NB4 (cell line): ENCODE data around the gene TAPBPL.
"Not testable (repeated sequence)": the region's sequence is repeated elsewhere in the genome, so short reads cannot be mapped to it uniquely, and the experiment has no call there.

Experiments used
- MAX ChIP-seq: IDR thresholded peaks from 2 replicates; pipeline ENCODE4 v1.6.1; 2011; ENCODE audit warnings: low read depth, low read length
- TF ChIP-seq, protein P1 (sequence below): IDR thresholded peaks from one replicate; pipeline ENCODE4 v1.5.1; 2012; ENCODE audit warnings: low read depth, low read length

GRCh38 chr12:6477601-6478377 lies 25.9 kb downstream of the TAPBPL start:
- not testable (repeated sequence) for TF ChIP-seq MAX
- TF ChIP-seq, protein P1, sequence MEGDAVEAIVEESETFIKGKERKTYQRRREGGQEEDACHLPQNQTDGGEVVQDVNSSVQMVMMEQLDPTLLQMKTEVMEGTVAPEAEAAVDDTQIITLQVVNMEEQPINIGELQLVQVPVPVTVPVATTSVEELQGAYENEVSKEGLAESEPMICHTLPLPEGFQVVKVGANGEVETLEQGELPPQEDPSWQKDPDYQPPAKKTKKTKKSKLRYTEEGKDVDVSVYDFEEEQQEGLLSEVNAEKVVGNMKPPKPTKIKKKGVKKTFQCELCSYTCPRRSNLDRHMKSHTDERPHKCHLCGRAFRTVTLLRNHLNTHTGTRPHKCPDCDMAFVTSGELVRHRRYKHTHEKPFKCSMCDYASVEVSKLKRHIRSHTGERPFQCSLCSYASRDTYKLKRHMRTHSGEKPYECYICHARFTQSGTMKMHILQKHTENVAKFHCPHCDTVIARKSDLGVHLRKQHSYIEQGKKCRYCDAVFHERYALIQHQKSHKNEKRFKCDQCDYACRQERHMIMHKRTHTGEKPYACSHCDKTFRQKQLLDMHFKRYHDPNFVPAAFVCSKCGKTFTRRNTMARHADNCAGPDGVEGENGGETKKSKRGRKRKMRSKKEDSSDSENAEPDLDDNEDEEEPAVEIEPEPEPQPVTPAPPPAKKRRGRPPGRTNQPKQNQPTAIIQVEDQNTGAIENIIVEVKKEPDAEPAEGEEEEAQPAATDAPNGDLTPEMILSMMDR = not testable (repeated sequence)
